Peyer's patch (tissue), 4 donors: ENCODE data around the gene MSANTD1. TPM values are rescaled to one million over a fixed set of nuclear protein-coding genes. Genes with fewer than 3 reads are reported as not detected.

Source experiments
- DNase-seq, 3 donors: peaks; one replicate each; pipeline ENCODE4 v3.0.0-alpha.2; 2017 to 2019
- H3K27ac ChIP-seq, 4 donors: fragments of 200-600 bp; sonication (generic); one replicate each; pipeline ENCODE4 v1.5.1; 2016 to 2019
- H3K27me3 ChIP-seq, 2 donors: fragments of 200-600 bp; sonication (generic); one replicate each; pipeline ENCODE4 v1.5.1; 2019
- H3K36me3 ChIP-seq, 3 donors: fragments of 200-600 bp; sonication (generic); one replicate each; pipeline ENCODE4 v1.5.1; 2016 to 2019
- H3K4me1 ChIP-seq, 4 donors: fragments of 200-600 bp; sonication (generic); one replicate each; pipeline ENCODE4 v1.5.1; 2016 to 2019
- H3K4me3 ChIP-seq, 4 donors: fragments of 200-600 bp; sonication (generic); 1 replicate in 3 of 4; 2 replicates in 1 of 4; pipeline ENCODE4 v1.5.1; 2016 to 2019; ENCODE audit warnings: mild to moderate bottlenecking in 1 of 4
- H3K9me3 ChIP-seq, 4 donors: fragments of 200-600 bp; sonication (generic); one replicate each; pipeline ENCODE4 v1.5.1; 2016 to 2019; ENCODE audit warnings: mild to moderate bottlenecking in 1 of 4
- CTCF ChIP-seq, 6 experiments: fragments of 450-650 bp in 4 of 6; fragments of 200-600 bp in 2 of 6; sonication (generic) in 1 of 6; IDR thresholded peaks; one replicate each; pipeline ENCODE4 v1.5.1; 2017 to 2019; ENCODE audit warnings: antibody characterized with exemption in 6 of 6, mild to moderate bottlenecking in 3 of 6, moderate library complexity in 1 of 6
- POLR2A ChIP-seq, 2 donors: fragments of 450-650 bp; IDR thresholded peaks; one replicate each; pipeline ENCODE4 v1.5.1; 2017; ENCODE audit warnings: antibody characterized with exemption in 2 of 2, mild to moderate bottlenecking in 2 of 2, moderate library complexity in 2 of 2
- total RNA-seq, 4 donors: library from RNA; depleted of rRNA; stranded (reverse); fragments of >200 nt; gene quantifications; one replicate each; pipeline ENCODE4 v1.1.0, GENCODE V29; 2016

The MSANTD1 gene
- total RNA-seq, 4 donors from 2014 or later = 0.35 to 2.5 (median 1.5) TPM

- H3K27me3 ChIP-seq = no peaks in the 10 kb centered on the region
- peaks cover 0 to 9% (median 0%) of the 10 kb centered on the region in 4 donors for H3K4me1 ChIP-seq
- peak in 1 of 3 donors; percentile 39 for DNase-seq
- H3K4me3 ChIP-seq = no peak overlapping the region
- H3K9me3 ChIP-seq = no peaks in the 10 kb centered on the region
- TF ChIP-seq CTCF (IDR thresholded peaks at IDR 0.05) (no peak), POLR2A (IDR thresholded peaks at IDR 0.05) (no peak)
- H3K27ac ChIP-seq = no peak overlapping the region
- no peaks in the 10 kb centered on the region for H3K36me3 ChIP-seq
Measured at GRCh38 chr4:3255611-3256186, 6.7 kb downstream of the MSANTD1 start.

- H3K9me3 ChIP-seq = no peaks in the 10 kb centered on the region
- peaks cover 0 to 9% (median 0%) of the 10 kb centered on the region in 4 donors for H3K4me1 ChIP-seq
- H3K27me3 ChIP-seq = no peaks in the 10 kb centered on the region
- H3K36me3 ChIP-seq = no peaks in the 10 kb centered on the region
- H3K4me3 ChIP-seq = no peak overlapping the region
- no peak for TF ChIP-seq CTCF (IDR thresholded peaks at IDR 0.05)
- no peak for TF ChIP-seq POLR2A (IDR thresholded peaks at IDR 0.05)
- no peak overlapping the region for H3K27ac ChIP-seq
- DNase-seq = peak in 1 of 3 donors; percentile 36
Measured at GRCh38 chr4:3256230-3257102, 7.5 kb downstream of the MSANTD1 start.

- Histone ChIP-seq H3K27me3 (no peaks in the 10 kb centered on the region), H3K36me3 (no peaks in the 10 kb centered on the region), H3K4me3 (no peak overlapping the region), H3K4me1 (peaks cover 0 to 9% (median 0%) of the 10 kb centered on the region in 4 donors), H3K9me3 (no peaks in the 10 kb centered on the region), H3K27ac (no peak overlapping the region)
- no peak for TF ChIP-seq CTCF (IDR thresholded peaks at IDR 0.05)
- DNase-seq = peak in 2 of 3 donors; percentile 52 to 56
Measured at GRCh38 chr4:3257103-3257555, 8.2 kb downstream of the MSANTD1 start.

GRCh38 chr4:3257556-3258482 is 8.9 kb downstream of the MSANTD1 start:
- Histone ChIP-seq H3K9me3 (no peaks in the 10 kb centered on the region), H3K36me3 (no peaks in the 10 kb centered on the region), H3K4me1 (peaks cover 0 to 9% (median 0%) of the 10 kb centered on the region in 4 donors), H3K27ac (peak overlapping the region in 1 of 4 donors; percentile 19), H3K27me3 (no peaks in the 10 kb centered on the region), H3K4me3 (no peak overlapping the region)
- TF ChIP-seq CTCF (IDR thresholded peaks at IDR 0.05) (no peak), POLR2A (IDR thresholded peaks at IDR 0.05) (no peak)
- peak; percentile 44 to 61 (median 50) for DNase-seq
